Loucy (cell line): ENCODE data around the gene OR2AG1.

Experiments
- H2AFZ ChIP-seq: fragments of 200-600 bp; sonication (generic); 2 replicates; pipeline ENCODE4 v1.6.0; 2016; ENCODE audit warnings: antibody characterized with exemption, mild to moderate bottlenecking, low read length, moderate library complexity
- H3F3A ChIP-seq: fragments of 200-600 bp; 2 replicates; pipeline ENCODE4 v1.6.0; 2016; ENCODE audit warnings: antibody characterized with exemption, low read depth, mild to moderate bottlenecking
- H3K27me3 ChIP-seq: fragments of 200-600 bp; sonication (generic); 2 replicates; pipeline ENCODE4 v1.6.1; 2014; ENCODE audit warnings: low read length, mild to moderate bottlenecking; ENCODE audit not compliant: insufficient read depth, poor library complexity, severe bottlenecking
- H3K36me3 ChIP-seq: fragments of 200-600 bp; sonication (generic); 2 replicates; pipeline ENCODE4 v1.6.1; 2016; ENCODE audit warnings: low read length; ENCODE audit not compliant: insufficient read depth
- H3K4me1 ChIP-seq: fragments of 200-600 bp; sonication (generic); 2 replicates; pipeline ENCODE4 v1.5.1; 2014; ENCODE audit warnings: low read length, mild to moderate bottlenecking; ENCODE audit not compliant: insufficient read depth, poor library complexity, severe bottlenecking
- H3K4me2 ChIP-seq: fragments of 200-600 bp; sonication (generic); 2 replicates; pipeline ENCODE4 v1.6.0; 2014; ENCODE audit warnings: antibody characterized with exemption, low read length, low read depth, mild to moderate bottlenecking; ENCODE audit not compliant: poor library complexity, severe bottlenecking
- H3K4me3 ChIP-seq: fragments of 200-600 bp; sonication (generic); 2 replicates; pipeline ENCODE4 v1.5.1; 2014; ENCODE audit warnings: low read length, mild to moderate bottlenecking, mixed read lengths; ENCODE audit not compliant: poor library complexity, severe bottlenecking
- H3K79me2 ChIP-seq: fragments of 200-600 bp; sonication (generic); 2 replicates; pipeline ENCODE4 v1.6.1; 2014; ENCODE audit warnings: low read length; ENCODE audit not compliant: insufficient read depth
- H3K9ac ChIP-seq: fragments of 200-600 bp; sonication (generic); 2 replicates; pipeline ENCODE4 v1.6.0; 2014; ENCODE audit warnings: mild to moderate bottlenecking, low read depth, low read length, moderate library complexity; ENCODE audit not compliant: poor library complexity, severe bottlenecking
- H3K9me2 ChIP-seq: fragments of 200-600 bp; sonication (generic); replicated peaks from 2 replicates; pipeline ENCODE4 v1.6.1; 2016; ENCODE audit warnings: low read depth, low read length, mixed read lengths
- H3K9me3 ChIP-seq: fragments of 200-600 bp; sonication (generic); 2 replicates; pipeline ENCODE4 v1.6.1; 2014; ENCODE audit warnings: mild to moderate bottlenecking, antibody characterized with exemption, low read length, low read depth; ENCODE audit not compliant: insufficient read depth
- H4K20me1 ChIP-seq: fragments of 200-600 bp; sonication (generic); 2 replicates; pipeline ENCODE4 v1.6.0; 2014; ENCODE audit warnings: antibody characterized with exemption, low read length, mild to moderate bottlenecking; ENCODE audit not compliant: insufficient read depth, poor library complexity, severe bottlenecking
- EZH2phosphoT487 ChIP-seq: fragments of 200-600 bp; IDR thresholded peaks from 2 replicates; pipeline ENCODE4 v1.6.1; 2018; ENCODE audit warnings: antibody characterized with exemption, mild to moderate bottlenecking, moderate library complexity, borderline replicate concordance
- TF ChIP-seq, protein P1 (sequence below): fragments of 200-600 bp; sonication (generic); conservative IDR thresholded peaks from 2 replicates; pipeline ENCODE4 v1.5.1; 2014; ENCODE audit warnings: mild to moderate bottlenecking, antibody characterized with exemption, low read length

The OR2AG1 gene

DNA sequence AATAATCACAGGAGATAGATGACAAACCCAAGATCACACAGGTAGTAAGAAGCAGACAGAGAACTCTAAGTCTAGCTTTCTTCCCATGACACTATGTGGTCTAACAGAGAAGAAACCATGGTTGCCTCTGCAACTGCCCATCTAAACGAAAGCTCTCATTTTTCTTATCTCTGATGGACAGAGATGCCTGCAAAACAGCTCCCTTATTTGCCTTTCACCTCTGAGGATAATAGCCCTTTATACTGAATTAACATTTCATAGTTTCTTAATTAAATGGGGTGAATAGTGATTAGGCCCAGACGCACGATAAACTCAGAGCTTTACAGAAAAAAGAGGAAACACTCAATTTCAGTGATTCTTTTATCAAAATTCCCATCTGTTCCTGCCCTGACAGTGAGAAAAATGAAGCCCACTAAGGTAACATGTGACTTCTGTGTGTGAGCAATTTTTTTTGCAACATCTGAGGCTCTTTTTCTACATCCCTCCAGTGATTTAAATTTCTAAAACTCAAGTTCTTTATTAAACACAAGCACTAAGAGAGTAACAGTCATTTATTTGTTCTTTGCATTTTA lies 35.6 kb upstream of the OR2AG1 start:
- Histone ChIP-seq H3K9me3 (no peaks in the 10 kb centered on the region), H2AFZ (peak overlapping the region; percentile 82; the same call in 1 of the 2 replicates), H3K79me2 (peaks cover 27% of the 10 kb centered on the region), H3K4me2 (peak overlapping the region; percentile 95), H3K27me3 (no peaks in the 10 kb centered on the region), H3K4me3 (peak overlapping the region; percentile 76), H3K4me1 (peaks cover 56% of the 10 kb centered on the region), H3K9me2 (no peaks in the 10 kb centered on the region), H3K9ac (peak overlapping the region; percentile 78), H3K36me3 (no peaks in the 10 kb centered on the region), H3F3A (peaks cover 12% of the 10 kb centered on the region; the same call in 1 of the 2 replicates), H4K20me1 (no peaks in the 10 kb centered on the region)
- no peak for TF ChIP-seq EZH2phosphoT487
- TF ChIP-seq, protein P1, sequence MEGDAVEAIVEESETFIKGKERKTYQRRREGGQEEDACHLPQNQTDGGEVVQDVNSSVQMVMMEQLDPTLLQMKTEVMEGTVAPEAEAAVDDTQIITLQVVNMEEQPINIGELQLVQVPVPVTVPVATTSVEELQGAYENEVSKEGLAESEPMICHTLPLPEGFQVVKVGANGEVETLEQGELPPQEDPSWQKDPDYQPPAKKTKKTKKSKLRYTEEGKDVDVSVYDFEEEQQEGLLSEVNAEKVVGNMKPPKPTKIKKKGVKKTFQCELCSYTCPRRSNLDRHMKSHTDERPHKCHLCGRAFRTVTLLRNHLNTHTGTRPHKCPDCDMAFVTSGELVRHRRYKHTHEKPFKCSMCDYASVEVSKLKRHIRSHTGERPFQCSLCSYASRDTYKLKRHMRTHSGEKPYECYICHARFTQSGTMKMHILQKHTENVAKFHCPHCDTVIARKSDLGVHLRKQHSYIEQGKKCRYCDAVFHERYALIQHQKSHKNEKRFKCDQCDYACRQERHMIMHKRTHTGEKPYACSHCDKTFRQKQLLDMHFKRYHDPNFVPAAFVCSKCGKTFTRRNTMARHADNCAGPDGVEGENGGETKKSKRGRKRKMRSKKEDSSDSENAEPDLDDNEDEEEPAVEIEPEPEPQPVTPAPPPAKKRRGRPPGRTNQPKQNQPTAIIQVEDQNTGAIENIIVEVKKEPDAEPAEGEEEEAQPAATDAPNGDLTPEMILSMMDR, result no peak

DNA sequence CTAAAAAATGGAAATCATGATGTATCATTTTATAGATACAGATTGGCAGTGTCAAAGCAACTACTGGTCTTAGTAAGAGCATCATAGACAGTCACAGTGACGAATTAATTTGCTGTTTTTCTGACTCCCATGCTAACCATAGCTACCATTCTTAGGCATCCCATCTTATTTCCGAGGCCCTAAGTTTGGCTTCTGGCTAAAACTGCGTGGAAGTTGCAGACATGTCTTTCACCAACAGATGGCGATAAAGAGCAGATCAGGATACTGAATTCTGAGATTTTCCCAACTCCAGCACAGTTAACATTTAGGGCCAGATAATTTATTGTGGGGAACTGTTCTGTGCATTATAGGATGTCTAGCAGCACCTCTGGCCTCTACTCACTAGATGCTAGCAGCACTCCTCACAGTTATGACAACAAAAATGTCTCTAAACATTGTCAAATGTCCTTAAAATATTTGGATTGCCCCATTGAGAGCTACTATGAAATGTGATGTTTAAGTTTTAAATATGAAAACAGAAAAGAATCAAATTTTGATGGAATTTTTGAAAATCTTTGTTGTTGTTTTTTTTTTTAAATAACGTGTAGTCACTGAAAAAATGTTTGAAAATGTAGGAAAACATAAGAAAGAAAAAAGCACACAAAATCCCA lies 27.4 kb upstream of the OR2AG1 start:
- Histone ChIP-seq H3K4me3 (no peak overlapping the region), H3K79me2 (no peaks in the 10 kb centered on the region), H3K4me1 (no peaks in the 10 kb centered on the region), H3K36me3 (no peaks in the 10 kb centered on the region), H3K9ac (no peak overlapping the region), H3K9me3 (no peaks in the 10 kb centered on the region), H3K4me2 (no peak overlapping the region), H3K27me3 (no peaks in the 10 kb centered on the region), H2AFZ (no peak overlapping the region), H3K9me2 (no peaks in the 10 kb centered on the region), H4K20me1 (no peaks in the 10 kb centered on the region), H3F3A (no peaks in the 10 kb centered on the region)
- TF ChIP-seq, protein P1, result peak; percentile 90
- TF ChIP-seq EZH2phosphoT487, result no peak

DNA sequence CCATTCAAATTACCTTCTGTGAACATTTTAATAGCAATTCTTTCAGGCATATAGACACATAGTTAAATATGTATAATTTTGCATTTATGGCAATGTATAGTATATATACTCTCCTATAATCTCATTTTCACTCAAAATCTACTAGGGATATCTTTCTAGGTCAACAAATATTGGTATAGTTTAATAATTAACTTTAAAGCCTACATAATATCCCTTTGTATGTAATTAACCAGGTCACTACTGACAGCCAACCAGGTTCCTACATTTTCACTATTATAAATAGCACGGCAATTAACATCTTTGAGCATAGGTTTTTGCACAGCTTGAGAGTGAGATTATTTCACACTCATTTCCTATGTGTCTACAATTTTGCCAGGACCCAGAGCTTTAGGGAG lies 26.9 kb upstream of the OR2AG1 start:
- H3F3A ChIP-seq, result no peaks in the 10 kb centered on the region
- H3K4me3 ChIP-seq, result no peak overlapping the region
- H4K20me1 ChIP-seq, result no peaks in the 10 kb centered on the region

More for the DNA sequence above, 26.9 kb upstream of the OR2AG1 start:
- TF ChIP-seq, protein P1, result no peak
- TF ChIP-seq EZH2phosphoT487, result no peak
- H3K9ac ChIP-seq, result no peak overlapping the region
- no peaks in the 10 kb centered on the region for H3K4me1 ChIP-seq
- no peak overlapping the region for H2AFZ ChIP-seq
- no peaks in the 10 kb centered on the region for H3K79me2 ChIP-seq
- H3K36me3 ChIP-seq, result no peaks in the 10 kb centered on the region
- H3K9me2 ChIP-seq, result no peaks in the 10 kb centered on the region
- no peaks in the 10 kb centered on the region for H3K9me3 ChIP-seq
- no peaks in the 10 kb centered on the region for H3K27me3 ChIP-seq
- H3K4me2 ChIP-seq, result no peak overlapping the region
